Stimulated activated CD4-positive, alpha-beta T cell treated with anti-CD3 and anti-CD28 coated beads, TNF-alpha, amount 100 ng/mL, for 24 hours (primary cell): ENCODE results near the gene CHRD.
A peak's percentile ranks its signal among the peaks of the same experiment; 100 is the strongest.

Source experiments
- DNase-seq, 3 experiments: peaks; one replicate each; pipeline ENCODE4 v3.0.0-alpha.2; 2020; ENCODE audit warnings: low read depth in 3 of 3

The CHRD gene

DNA sequence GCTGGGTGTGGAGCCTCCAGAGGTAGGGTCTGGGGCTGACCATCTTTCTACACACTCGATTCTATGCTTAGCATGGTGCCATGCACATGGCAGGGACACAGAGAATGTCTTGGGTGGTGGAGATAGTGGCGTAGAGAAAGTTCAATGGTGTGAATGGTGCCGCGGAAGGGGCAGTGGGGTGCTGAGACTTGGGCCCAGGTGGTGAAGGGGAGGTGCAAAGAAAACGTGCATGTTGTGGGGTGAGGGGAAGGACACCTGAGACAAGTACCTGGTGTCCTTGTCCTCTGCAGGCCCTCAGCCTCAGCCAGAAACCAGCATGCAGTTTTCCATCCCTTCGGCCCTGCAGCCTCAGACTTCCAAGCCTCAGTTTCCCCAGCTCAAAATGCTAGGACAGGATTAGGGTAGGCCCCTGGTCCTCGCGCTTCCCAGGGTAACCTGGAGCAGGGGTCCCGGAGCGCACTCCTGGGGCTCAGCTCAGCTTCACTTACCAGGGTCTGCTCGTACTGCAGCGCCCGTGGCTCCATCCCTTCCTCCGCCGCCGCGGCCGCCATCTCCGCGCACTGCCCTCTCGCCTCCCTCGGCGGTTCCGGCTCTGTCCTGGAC is 18.8 kb upstream of the CHRD start:
- DNase-seq, result no peak

DNA sequence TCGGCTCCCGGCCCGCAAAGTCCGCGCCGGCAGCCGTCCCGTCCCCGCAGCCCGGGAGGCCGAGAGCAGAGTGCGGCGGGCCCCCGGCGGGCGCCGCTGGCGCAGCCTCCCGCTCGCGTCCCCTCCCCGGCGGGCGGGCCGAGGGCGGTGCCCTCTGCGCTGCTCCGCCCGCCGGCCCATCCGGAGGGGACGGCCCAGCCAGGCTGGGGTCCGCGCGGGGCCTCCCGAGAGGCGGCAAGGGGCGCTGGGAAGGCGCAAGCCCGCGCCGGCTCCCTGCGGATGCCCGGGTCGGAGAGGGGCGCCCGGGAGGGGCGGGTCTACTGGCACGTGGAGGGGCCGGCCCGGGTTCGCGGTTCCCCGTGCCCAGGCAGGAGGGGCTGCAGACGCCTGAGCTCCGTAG is 18.3 kb upstream of the CHRD start, which contains the start of the genes CLCN2 and POLR2H:
CLCN2 (minus strand) TSS at position 74 of the 400 bp plus-strand sequence. CDS start 126 bp downstream, outside the sequence.
POLR2H (plus strand) TSS at position 179 of the 400 bp plus-strand sequence. CDS start 1,783 bp downstream, outside the sequence.
- DNase-seq, result peak; percentile 14 to 52 (median 17)

DNA sequence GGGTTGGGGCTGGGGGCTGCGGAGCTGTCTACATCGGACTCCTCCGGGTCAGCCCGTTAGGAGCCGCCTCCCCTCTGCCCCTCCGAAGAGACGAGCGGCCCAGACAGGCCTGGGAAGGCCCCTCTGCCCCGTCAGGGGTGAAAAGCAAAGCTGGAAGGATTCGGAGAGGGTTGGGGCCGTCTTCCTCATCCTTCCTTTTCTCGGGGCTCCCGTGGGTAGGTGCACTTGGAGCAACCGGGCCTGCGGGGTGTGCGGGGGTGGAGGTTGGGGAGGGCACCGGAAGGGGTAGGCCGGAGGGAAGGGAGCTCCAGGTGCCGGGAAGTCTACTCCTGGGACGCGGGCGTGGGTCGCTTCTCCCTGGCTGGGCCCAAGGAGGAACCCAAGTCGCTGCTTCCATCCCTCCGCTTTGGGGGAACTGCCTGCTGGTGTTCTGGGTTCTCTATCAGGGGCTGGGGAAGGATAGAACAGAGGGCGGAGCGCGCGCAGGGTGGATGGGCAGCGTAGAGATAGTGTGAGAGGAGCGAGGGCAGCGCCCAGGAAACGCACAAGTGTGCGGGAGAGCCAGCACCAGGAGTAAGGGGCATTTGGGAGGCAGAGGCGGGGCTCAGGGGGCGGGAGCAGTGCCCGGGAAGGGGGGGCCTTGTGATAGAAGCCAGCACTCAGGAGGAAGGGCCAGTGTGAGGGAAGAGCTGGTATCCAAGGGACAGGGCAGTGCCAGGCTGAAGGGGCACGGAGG is 17.8 kb upstream of the CHRD start:
- peak; percentile 11 to 60 (median 18) for DNase-seq

DNA sequence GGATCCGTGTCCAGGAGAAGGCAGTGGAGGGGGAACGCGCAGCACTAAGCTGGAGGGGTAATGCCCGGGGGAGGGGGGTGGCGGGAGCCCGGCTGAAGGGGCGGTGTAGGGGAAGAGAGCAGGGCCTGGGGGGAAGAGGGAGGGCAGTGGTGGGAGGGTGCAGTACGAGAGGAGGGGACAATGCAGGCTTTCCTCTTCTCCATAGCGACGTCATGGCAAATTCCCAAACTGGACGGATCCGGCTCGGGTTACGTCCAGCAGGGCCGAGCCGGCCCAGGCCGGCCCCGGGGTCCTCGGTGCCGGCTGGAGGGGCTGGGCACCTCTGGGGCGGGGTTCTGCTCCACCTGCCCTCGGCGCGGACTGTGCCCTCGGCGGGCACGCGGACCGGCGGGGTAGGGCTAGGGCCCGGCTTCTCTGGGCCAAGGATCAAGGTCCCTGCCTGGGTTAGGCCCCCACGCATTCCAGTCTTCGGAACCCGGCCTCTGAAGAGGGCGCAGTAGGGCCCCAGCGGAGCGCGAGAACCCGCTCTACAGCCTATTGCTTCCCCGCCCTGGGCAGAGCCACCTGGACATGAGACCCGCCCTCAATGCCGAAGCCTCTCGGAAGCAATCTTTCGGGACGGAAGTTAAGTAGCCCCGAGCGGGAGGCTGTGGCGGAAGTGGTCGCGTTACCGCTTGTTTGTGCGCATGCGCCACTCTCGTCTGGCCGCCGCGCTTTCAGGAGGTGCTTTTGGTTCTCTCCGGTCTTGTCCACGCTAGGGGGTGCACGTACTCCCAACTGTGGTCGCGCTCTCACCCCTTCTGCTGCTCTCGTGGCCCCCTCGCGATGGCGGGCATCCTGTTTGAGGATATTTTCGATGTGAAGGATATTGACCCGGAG is 16.9 kb upstream of the CHRD start:
- peak; percentile 88 to 96 (median 91) for DNase-seq

DNA sequence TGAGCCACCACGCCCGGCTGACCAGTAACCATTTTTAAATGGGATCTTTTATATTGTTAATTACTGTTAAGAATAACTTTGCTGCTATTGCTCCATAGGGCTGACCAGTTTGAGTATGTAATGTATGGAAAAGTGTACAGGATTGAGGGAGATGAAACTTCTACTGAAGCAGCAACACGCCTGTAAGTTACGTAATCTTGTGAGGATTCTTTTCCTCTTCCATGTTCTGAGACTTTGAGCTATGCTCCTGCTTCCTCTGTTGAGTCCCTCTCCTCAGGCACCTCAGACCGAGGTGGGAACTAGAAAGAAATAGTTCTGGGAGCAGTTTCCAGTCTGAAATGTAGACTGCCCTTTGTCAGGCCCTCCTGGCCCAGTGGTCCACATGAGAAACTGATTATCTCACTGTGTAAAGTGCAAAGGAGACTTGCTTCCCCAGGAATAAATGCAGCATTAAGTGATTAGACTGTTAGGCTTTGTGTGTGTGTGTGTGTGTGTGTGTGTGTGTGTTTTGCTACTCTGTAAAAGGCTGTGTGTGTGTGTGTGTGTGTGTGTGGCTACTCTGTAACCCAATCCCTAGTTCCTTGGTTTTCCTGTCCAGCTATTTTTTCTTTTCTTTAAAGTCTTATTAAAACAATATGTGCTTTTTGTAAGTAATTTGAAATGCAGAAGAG is 13.1 kb upstream of the CHRD start:
- no peak for DNase-seq

DNA sequence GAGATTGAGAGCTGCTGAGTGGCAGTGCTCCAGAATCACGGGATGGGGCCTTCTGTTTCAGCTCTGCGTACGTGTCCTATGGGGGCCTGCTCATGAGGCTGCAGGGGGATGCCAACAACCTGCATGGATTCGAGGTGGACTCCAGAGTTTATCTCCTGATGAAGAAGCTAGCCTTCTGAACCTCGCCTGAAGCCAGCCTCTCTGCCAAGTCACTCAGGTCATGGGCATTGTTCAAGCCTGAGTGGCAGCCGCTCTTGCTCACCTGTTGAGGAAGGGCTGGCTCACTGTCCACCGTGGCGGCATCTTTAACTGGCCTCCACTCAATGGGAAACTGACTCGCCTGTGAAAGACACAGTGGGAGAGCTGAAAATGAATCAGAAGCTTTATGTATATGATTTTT is 11.7 kb upstream of the CHRD start:
- no peak for DNase-seq

DNA sequence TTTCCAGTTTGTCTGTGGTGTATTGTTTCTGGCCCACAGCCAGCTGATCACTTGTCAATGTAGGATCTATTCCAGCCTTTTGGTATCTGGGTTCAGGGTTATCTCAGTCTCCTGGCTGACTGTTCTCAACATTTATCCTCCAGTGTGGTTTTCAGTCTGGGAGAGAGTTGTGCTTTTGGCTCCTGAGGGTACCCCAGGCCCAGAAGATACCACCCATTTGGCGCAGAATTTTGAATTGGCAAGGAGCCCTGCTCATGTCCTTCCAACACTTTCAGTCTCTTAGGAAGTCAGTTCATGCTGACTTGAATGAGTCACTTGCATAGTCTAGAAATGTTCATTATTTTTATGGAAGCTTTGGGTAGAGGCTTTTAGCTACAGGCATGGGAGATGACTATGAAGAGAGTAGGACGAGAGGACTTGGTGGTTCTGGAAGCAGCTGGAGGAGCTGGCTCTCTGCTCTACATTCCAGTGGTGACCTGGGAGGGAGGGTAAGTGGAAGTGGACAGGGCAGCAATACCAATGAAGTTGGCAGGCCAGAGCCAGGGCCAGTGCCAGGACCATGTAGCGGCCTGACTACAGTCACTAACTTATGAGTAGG is 11.2 kb upstream of the CHRD start:
- no peak for DNase-seq

DNA sequence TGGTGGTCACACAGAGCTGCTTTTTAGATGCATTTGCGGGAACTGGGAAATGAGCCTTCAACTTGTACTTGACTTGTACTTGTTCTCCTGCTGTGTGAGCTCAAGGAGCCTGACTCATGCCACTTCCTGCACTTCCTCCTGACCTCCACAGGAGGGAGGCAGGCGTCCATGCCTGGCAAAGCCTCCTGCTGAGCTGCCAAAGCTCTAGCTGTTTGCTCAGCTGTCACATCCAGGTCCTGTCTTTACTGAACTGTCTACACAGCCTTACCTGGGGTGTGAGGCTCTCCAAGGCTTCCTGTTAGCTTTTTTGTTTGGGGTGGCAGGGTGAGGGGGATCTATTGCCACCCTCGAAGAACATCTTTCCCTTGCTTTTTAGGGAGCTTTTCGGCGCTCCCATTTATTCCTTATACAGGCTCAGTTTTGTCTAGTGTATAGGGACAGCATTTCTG is 8.3 kb upstream of the CHRD start:
- DNase-seq, result peak; percentile 29 to 49 (median 38)

DNA sequence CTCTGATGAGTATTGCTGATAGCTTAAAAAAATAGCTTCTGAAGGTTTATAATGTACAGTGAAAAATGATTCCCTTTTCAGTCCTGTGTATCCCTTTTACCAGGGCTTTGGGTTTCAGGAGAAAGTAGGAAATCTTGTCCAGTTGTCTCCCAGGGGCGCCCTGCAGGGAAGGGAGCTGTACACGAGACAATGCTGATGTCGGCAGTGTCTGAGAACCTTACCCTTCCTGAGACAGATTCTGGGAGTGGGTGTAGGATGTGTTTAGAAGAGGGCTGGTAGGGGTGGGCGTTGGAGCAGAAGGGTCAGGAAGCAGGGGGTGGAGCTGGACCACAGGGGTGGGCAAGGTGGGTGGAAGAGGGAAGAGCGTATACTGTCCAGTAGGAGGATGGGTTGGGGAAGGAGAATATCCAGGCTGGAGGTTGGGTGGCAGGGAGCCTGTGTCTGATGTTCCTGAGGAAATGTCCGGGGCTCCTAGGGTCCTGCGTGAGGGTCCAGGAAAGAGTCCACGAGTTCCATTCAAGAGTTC is 7.5 kb upstream of the CHRD start:
- no peak for DNase-seq

DNA sequence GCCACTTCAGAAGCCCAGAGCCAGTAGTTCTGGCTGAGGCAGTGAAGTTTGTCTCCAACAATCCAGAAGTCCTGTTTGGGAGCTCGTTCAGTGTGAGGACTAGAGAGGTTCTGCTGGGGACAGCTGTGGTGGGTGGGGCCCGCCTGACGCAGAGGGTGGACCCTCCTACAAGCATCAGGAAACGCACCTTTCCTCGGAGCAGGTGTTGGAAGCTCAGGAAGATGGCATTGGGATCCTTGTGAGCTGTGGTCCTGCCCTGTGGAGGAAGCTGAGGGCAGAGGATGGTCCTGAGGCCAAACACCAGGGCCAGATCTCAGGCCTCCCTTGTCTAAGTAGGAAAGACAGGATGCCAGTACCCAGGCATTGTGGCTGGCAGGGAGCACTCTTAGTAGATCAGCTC is 6.9 kb upstream of the CHRD start:
- DNase-seq, result no peak

DNA sequence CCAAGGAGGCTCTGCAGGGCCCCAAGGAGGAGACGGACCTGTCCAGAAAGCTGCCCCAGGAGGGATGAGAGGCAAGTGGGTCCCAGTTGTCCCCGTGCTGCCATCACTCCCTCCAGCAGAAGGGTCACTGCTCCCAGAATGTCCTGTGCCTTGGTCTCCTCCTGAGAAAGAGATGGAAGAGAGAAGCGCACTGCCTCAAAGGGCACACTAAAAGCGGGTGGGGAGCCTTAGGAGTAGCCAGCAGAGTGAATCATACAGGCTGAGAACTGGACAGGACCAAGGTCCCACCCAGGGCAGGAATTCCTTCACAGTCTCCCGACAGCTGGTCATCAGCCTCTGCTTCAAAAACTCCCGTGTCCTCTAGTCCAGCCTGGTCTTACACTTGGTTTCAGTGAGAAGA is 6.4 kb upstream of the CHRD start:
- DNase-seq, result no peak

DNA sequence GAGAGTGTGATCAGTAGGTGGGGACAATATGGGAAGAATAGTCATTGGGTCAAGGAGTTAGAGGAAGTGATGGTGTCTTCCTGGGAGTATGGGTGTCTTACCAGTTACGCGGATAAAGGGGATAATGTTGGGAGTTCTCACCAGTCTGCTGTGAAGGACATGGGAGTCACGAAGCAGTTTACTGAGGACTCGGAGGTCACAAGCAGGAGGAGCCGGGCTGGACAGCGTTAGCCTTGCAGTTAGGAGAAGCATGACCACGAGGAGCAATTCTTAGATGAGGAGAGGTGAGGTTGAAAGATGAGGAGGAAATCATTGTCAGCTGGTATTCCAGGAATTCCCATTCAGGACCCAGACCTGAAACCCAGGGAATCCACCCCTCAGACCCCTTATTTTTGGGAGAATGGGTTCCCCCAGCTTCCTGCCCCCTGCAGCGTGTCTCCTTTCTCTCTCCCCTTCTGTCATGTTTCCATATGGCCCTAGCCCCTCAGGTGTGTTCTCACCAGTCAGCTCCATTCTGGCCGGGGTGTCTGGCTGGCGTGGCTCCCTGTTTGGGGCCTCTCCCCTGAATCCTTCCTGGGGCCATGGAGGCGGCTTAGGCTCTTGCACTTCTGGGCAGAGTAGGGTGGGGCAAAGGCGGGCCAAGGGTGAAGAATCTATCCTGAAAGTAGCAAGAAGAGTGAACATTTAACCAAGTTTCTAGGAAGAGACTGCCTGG is 4.0 kb upstream of the CHRD start:
- no peak for DNase-seq

DNA sequence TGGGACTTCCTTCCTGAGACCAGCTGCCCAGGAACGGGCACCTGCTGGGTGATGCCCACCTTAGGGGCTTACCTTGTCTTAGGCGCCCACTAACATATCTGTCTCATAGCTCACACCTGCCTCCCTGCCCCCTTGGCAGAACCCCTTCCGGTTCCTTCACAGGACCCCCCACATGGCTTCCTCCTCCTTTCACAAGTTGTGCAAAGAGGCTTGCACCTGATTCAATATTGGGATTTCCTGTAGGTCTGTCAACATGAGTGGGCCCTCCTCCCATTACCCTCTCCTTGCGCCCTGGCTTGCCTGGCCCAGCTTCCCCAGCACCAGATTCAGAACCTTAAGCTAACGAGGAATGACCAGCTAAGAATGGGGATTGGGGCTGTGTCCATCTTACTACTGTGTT is 2.5 kb upstream of the CHRD start:
- DNase-seq, result no peak

DNA sequence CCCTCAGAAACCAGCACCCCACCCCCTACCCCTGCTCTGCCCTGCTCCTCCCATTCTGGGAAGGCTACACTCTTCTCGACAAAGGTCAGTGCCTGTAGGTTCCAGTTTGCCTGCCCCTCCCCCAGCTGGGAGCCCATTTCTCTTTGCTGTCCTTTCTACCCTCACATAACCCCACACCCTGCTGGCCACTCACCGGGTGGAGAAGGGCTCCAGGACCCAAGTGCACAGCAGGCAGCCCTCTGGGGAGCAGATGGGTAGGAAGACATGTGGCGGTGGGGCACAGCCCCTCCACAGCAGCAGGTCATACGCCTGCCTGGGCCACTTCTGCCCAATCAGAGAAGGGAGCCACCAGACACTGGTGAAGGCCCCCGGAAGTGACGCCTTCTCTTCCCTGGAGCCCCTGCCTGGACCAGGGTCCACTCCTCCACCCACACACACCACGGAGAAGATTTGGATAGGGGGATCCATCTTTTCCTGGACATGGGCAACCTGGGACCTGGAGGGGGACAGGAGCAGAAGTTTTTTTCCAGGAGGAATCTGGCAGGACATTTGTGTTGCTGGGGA is 1.9 kb upstream of the CHRD start, which contains the start of gene THPO:
THPO (minus strand) TSS at position 326 of the 564 bp plus-strand sequence. CDS start 1,948 bp downstream, outside the sequence.
- DNase-seq, result no peak

DNA sequence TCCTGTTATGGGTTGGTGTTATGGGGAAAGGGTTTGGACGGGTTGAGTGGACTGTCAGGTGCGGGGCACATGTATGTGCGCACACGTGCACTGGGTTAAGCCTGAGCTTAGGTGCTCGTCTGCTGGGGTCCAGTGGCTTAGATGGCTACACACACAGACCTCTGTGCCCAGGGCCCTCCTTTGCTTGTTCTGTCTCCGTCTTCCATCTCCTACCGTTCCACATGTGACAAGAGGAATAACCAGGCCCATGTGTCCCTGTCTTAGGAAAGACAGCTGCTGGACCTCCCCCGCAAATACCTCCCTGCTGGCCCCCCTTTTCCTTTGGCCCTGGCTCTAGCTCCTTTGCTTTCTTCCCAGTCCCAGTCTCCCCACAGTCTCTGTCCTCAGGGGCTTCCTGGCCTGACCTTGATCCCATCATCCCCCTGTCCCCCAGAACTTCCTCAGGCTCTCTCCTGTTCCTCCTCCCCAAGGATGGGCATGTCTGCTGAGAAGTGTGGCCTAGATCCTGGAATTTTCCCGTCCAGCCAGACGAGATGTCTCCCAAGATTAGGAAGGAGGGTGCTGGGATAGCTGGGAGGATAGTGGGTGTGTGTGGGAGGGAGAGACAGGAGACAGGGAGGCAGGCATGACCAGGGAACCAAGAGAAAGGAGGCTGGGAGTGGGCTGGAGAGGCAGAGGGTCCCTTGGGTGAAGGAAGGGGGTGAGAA is 1.1 kb upstream of the CHRD start:
- DNase-seq, result no peak

DNA sequence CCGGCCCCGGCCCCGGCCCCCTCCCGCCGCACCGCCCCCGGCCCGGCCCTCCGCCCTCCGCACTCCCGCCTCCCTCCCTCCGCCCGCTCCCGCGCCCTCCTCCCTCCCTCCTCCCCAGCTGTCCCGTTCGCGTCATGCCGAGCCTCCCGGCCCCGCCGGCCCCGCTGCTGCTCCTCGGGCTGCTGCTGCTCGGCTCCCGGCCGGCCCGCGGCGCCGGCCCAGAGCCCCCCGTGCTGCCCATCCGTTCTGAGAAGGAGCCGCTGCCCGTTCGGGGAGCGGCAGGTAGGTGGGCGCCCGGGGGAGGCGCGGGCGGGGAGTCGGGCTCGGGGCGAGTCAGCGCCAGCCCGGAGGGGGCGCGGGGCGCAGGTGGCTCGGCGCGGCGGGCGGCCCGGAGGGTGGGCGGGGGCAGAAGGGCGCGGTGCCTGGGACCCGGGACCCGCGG is 352 bp downstream of the CHRD start:
- DNase-seq, result no peak

DNA sequence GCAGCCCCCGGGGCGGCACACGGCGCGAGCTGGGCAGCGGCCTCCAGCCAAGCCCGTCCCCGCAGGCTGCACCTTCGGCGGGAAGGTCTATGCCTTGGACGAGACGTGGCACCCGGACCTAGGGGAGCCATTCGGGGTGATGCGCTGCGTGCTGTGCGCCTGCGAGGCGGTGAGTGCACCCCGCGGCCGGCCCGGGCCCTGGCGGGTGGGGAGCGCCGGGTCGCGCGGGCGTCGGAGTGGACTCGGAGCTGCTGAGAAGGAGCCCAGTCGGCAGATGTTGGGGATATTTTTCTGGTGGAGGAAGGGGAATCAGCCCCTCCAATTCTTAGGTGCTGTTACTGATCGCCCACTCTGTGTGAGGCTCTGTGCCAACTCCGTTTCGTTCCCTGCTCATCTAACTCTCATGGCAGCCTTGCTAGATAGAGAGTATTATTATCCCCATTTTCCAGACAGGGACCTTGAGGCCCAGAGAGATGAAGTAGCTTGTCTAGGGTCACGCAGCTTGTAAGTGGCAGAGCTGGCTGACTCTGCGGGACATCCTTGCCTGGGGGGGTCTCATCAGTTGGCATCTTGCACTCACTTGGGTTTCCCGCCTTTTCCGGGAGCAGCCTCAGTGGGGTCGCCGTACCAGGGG is 890 bp downstream of the CHRD start:
- DNase-seq, result no peak
